Aorta (tissue), 5 donors: Measurements from ENCODE around the gene TDRD7. TPM values are rescaled to one million over a fixed set of nuclear protein-coding genes. Genes with fewer than 3 reads are reported as not detected.

Experiments
- ATAC-seq: fragments of 200-7000 bp; cut with Tn5 transposase; one replicate; pipeline ENCODE4 v1.9.1; 2022; ENCODE audit warnings: moderate library complexity; ENCODE audit not compliant: low FRiP score
- DNase-seq, 2 donors: peaks; one replicate each; pipeline ENCODE4 v3.0.0-alpha.2; 2020
- H3K27ac ChIP-seq, 2 donors: one replicate each; pipeline ENCODE4 v1.5.1; 2013; ENCODE audit warnings: low read length in 2 of 2, mild to moderate bottlenecking in 2 of 2, moderate library complexity in 2 of 2, control low read depth in 1 of 2, inconsistent platforms in 1 of 2, low read depth in 1 of 2
- H3K27me3 ChIP-seq, 2 donors: one replicate each; pipeline ENCODE4 v1.6.1; 2013; ENCODE audit warnings: control low read depth in 1 of 2, low read length in 1 of 2, mild to moderate bottlenecking in 1 of 2, moderate library complexity in 1 of 2; ENCODE audit not compliant: insufficient read depth in 2 of 2, control insufficient read depth in 1 of 2
- H3K36me3 ChIP-seq, 2 donors: one replicate each; pipeline ENCODE4 v1.6.1; 2013; ENCODE audit warnings: control low read depth in 1 of 2, low read length in 1 of 2, mild to moderate bottlenecking in 1 of 2; ENCODE audit not compliant: insufficient read depth in 2 of 2, control insufficient read depth in 1 of 2
- H3K4me1 ChIP-seq, 2 donors: one replicate each; pipeline ENCODE4 v1.6.1; 2013; ENCODE audit warnings: low read length in 2 of 2, control low read depth in 1 of 2, mild to moderate bottlenecking in 1 of 2, moderate library complexity in 1 of 2; ENCODE audit not compliant: insufficient read depth in 2 of 2, control insufficient read depth in 1 of 2
- H3K4me3 ChIP-seq, 2 donors: one replicate each; pipeline ENCODE4 v1.5.1; 2013; ENCODE audit warnings: low read length in 2 of 2, control low read depth in 1 of 2, mild to moderate bottlenecking in 1 of 2
- H3K9me3 ChIP-seq: one replicate; pipeline ENCODE4 v1.6.1; 2013; ENCODE audit warnings: mild to moderate bottlenecking, low read length; ENCODE audit not compliant: control insufficient read depth
- WGBS, 2 donors: extraction: QIAGEN DNeasy Blood & Tissue Kit; methylation state at CpG; one replicate each; pipeline ENCODE4 v1.1.7; 2013; 5-methylcytosine and 5-hydroxymethylcytosine counted together
- intact Hi-C, 2 donors: fragments of 100-400 bp; cut with DNase I; formaldehyde crosslinking; loops; one replicate each; pipeline versions ENCODE4 v1.14.2 to v1.15.0; 2022
- microRNA-seq, 2 donors: library from miRNA; unstranded; fragments of <30 nt; microRNA quantifications; one replicate each; pipeline ENCODE4 v1.2.0, GENCODE V29; 2020
- polyA plus RNA-seq, 2 donors: library from polyadenylated mRNA; stranded (reverse); fragments of 200-250 nt; gene quantifications; one replicate each; pipeline ENCODE4 v1.2.3, GENCODE V29; 2013
- total RNA-seq, 2 donors: library from RNA; stranded (reverse); fragmentation: NEBNext Ultra II Directional; extraction: Animal tissue kit (Norgen Biotek cat#: 25700); gene quantifications; one replicate each; pipeline ENCODE4 v1.2.1, GENCODE V29; 2021
- donor health status: healthy with polysubstance abuse.
- donor health status: Bipolar disorder and iron deficiency.
- donor health status: DM: no; HTN: no; CAD: no.
- donor health status: DM: no; HTN: no; CAD: no.
- donor health status: DM: yes; HTN: yes; CAD: no.

Gene TDRD7
- total and polyA plus RNA-seq, 4 donors = 8.0 to 17.6 (median 13.5) TPM

DNA sequence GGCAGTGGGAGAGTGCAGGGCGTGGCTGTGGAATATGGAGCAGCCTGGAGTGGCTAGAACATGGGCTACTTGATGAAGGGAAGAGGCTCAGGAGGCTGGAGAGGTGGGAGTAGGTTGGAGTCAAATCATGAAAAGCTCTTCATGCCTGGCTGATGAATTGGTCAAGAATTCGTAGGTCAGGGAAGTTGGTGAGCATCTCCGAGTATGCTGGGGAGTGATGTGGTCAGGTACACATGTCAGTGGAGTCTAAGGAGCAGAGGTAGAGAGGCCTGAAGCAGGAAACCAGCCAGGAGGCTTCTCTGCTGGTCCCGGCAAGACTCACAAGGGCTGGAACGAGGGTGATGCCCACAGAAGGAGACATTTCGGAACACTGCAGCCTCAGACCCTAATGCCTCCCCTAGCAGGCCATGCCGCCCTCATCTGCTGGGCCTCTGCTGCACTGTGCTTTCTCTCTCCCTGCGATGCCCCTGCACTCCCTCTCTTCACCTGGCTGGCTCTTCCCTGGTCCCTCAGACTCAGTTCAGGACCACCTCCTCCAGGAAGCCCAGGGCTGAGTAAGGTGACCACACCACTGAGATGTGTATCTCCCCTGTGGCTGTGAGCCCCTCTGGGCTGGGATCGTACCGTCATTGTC is 123.2 kb downstream of the TDRD7 start:
- Histone ChIP-seq H3K27ac (no peak overlapping the region), H3K4me1 (no peaks in the 10 kb centered on the region), H3K36me3 (peaks cover 2 to 4% of the 10 kb centered on the region in 2 donors), H3K27me3 (no peaks in the 10 kb centered on the region), H3K4me3 (no peak overlapping the region), H3K9me3 (no peaks in the 10 kb centered on the region)
- WGBS, 2 donors = 96 to 98% methylated on average over 9 to 10 of the region's 10 CpGs
- ATAC-seq (no peak), DNase-seq (no peak)
- intact Hi-C loops = no loop called here

DNA sequence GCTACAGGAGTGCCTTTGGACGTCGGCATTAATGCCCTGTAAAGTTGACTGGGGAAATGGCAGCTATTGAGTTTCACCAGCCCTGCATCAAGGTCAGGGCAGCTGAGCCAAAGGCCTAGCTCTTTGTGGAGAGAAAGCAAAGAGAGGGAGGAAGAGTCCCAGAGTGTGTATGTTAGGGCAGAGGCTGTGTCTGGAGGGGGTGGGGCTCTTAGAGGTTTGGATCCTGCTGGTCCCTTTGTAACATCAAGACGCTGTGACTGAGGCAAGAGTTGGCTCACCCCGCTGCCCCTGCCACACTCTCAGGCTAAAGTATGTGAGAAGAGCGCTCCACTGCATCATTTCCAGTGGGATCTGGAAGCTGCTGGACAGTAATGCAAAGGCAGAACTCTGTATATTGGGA is 123.9 kb downstream of the TDRD7 start:
- H3K27me3 ChIP-seq = no peaks in the 10 kb centered on the region
- H3K4me3 ChIP-seq = no peak overlapping the region
- ATAC-seq (no peak), DNase-seq (no peak)
- peaks cover 2 to 4% of the 10 kb centered on the region in 2 donors for H3K36me3 ChIP-seq
- H3K4me1 ChIP-seq = no peaks in the 10 kb centered on the region
- no peaks in the 10 kb centered on the region for H3K9me3 ChIP-seq
- intact Hi-C loops = no loop called here
- no peak overlapping the region for H3K27ac ChIP-seq
- 83 to 92% methylated on average over 5 of the region's 5 CpGs for WGBS, 2 donors

DNA sequence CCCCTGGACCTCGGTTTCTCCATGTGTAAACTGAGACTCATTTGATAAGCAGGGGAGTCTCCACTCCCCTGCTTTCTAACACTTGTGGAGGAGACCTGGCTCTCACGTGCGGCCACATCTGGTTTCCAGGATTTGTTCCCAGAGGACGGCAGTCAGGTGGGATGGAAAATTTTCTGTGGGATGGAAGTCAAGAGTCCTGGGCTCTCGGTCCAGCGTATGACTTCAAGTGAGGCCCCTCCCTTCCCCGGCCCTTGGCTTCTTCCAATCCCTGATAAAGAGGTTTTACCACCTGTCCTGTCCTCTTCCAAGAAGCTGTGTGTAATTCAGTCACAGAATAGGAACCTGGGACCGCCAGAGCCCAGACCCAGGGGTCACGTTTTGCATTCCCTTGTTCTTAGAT is 124.6 kb downstream of the TDRD7 start:
- peaks cover 2 to 4% of the 10 kb centered on the region in 2 donors for H3K36me3 ChIP-seq
- intact Hi-C loops = no loop called here
- H3K27ac ChIP-seq = no peak overlapping the region
- H3K27me3 ChIP-seq = no peaks in the 10 kb centered on the region
- no peaks in the 10 kb centered on the region for H3K4me1 ChIP-seq
- no peaks in the 10 kb centered on the region for H3K9me3 ChIP-seq
- no peak for DNase-seq
- ATAC-seq = no peak
- WGBS, 2 donors = 65 to 69% methylated on average over 9 of the region's 9 CpGs
- H3K4me3 ChIP-seq = no peak overlapping the region

DNA sequence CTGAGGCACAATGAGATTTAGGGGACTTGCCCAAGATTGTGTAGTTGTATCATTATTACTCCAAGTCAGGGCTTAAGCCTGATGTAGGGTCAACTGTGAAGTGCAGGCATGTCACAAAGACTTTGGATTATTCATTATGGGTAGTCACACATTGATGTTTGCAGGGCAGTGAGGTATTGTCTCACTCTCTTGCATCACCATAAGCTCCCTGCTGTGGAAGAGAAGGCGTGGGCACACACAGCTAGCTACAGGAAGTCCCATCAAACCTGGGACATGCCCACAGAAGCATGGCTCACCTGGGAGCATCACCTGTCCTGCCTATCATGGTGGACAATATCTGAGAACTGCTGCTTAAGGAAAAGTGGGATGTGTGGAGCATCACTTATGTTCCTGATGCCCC is 131.7 kb downstream of the TDRD7 start:
- no peaks in the 10 kb centered on the region for H3K4me1 ChIP-seq
- DNase-seq (no peak), ATAC-seq (no peak)
- H3K27me3 ChIP-seq = no peaks in the 10 kb centered on the region
- no peak overlapping the region for H3K27ac ChIP-seq
- no peaks in the 10 kb centered on the region for H3K9me3 ChIP-seq
- 89 to 100% methylated on average over 1 of the region's 1 CpG for WGBS, 2 donors
- no peak overlapping the region for H3K4me3 ChIP-seq
- H3K36me3 ChIP-seq = peaks cover 2 to 4% of the 10 kb centered on the region in 2 donors
- intact Hi-C loops = no loop called here

DNA sequence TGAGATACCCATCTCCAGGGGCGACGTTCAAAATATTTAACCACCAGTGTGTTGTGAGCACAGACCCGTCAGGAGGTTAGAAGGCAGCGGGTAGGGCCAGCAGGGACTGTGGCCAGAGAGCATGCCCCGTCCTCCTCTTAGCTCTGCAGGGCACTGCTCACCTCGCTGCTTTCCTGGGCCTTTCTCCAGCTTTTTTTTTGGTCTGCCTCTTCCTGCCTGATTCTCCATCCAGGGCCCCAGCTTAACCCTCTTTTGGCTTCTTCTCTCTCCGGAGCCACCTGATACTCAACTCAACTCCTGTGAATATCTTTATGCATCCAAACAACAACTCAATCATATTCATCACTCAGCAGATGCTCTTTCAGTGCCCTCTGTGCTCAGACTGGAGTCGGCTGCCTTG is 133.6 kb downstream of the TDRD7 start:
- DNase-seq (no peak), ATAC-seq (no peak)
- intact Hi-C loops = no loop called here
- peaks cover 0 to 5% of the 10 kb centered on the region in 2 donors for H3K36me3 ChIP-seq
- H3K4me1 ChIP-seq = no peaks in the 10 kb centered on the region
- no peak overlapping the region for H3K4me3 ChIP-seq
- no peak overlapping the region for H3K27ac ChIP-seq
- no peaks in the 10 kb centered on the region for H3K27me3 ChIP-seq
- 40 to 42% methylated on average over 8 of the region's 8 CpGs for WGBS, 2 donors
- no peaks in the 10 kb centered on the region for H3K9me3 ChIP-seq

Small RNA genes within 50 kb of the gene (microRNA-seq; reads per million reads assigned to microRNA genes)
- gene MIR1302-8 = 0 reads per million in 2 donors

Other genes starting within 250 kb of the TDRD7 start
- gene CCDC180, start 104.4 kb upstream of the TDRD7 start, total RNA-seq = 1 to 10 TPM; 5.3 to 8.5 TPM
- 1 to 10 TPM; 4.1 to 5.2 TPM for gene CCDC180, start 104.4 kb upstream of the TDRD7 start, polyA plus RNA-seq
- gene TMOD1, start 89.6 kb downstream of the TDRD7 start, total RNA-seq = 10 to 100 TPM; 24.5 to 56.6 TPM
- 100 to 1,000 TPM in 1 of 2 donors, 10 to 100 TPM in 1; 26.2 to 102 TPM for gene TMOD1, start 89.6 kb downstream of the TDRD7 start, polyA plus RNA-seq
- 10 to 100 TPM; 22.7 to 27.2 TPM for gene TSTD2, start 221.3 kb downstream of the TDRD7 start, total RNA-seq
- gene TSTD2, start 221.3 kb downstream of the TDRD7 start, polyA plus RNA-seq = 10 to 100 TPM in 1 of 2 donors, 1 to 10 TPM in 1; 5.8 to 13.4 TPM
- 10 to 100 TPM; 23.1 to 24.0 TPM for gene NCBP1, start 221.7 kb downstream of the TDRD7 start, total RNA-seq
- 1 to 10 TPM; 3.5 to 7.9 TPM for gene NCBP1, start 221.7 kb downstream of the TDRD7 start, polyA plus RNA-seq